Endothelial cell (in vitro differentiated cells): ENCODE results near the gene LOC101059915.
"Not testable (repeated sequence)": the region's sequence is repeated elsewhere in the genome, so short reads cannot be mapped to it uniquely, and the experiment has no call there.

ENCODE experiments used
- DNase-seq: peaks from one replicate; pipeline ENCODE4 v3.0.0; 2021; ENCODE audit warnings: low spot score
- H3K27ac Mint-ChIP-seq: one replicate; pipeline ENCODE4 v1.8.0; 2021; ENCODE audit warnings: mixed read lengths, inconsistent platforms; ENCODE audit not compliant: unreplicated experiment
- H3K27me3 Mint-ChIP-seq: one replicate; pipeline ENCODE4 v1.8.0; 2021; ENCODE audit warnings: mild to moderate bottlenecking, moderate library complexity, mixed read lengths, inconsistent platforms; ENCODE audit not compliant: unreplicated experiment
- H3K36me3 Mint-ChIP-seq: one replicate; pipeline ENCODE4 v1.8.0; 2021; ENCODE audit warnings: mild to moderate bottlenecking, low read depth, mixed read lengths, inconsistent platforms; ENCODE audit not compliant: unreplicated experiment
- H3K4me1 Mint-ChIP-seq: one replicate; pipeline ENCODE4 v1.8.0; 2021; ENCODE audit warnings: mild to moderate bottlenecking, mixed read lengths, inconsistent platforms; ENCODE audit not compliant: unreplicated experiment
- H3K4me3 Mint-ChIP-seq: one replicate; pipeline ENCODE4 v1.8.0; 2021; ENCODE audit warnings: mild to moderate bottlenecking, mixed read lengths, inconsistent platforms; ENCODE audit not compliant: unreplicated experiment
- H3K9me3 Mint-ChIP-seq: one replicate; pipeline ENCODE4 v1.8.0; 2021; ENCODE audit warnings: mixed read lengths, inconsistent platforms; ENCODE audit not compliant: unreplicated experiment
- CTCF ChIP-seq: fragments of 200-600 bp; sonication (generic); IDR thresholded peaks from one replicate; pipeline ENCODE4 v1.5.0; 2021; ENCODE audit warnings: antibody characterized with exemption; ENCODE audit not compliant: unreplicated experiment

Gene LOC101059915

DNA sequence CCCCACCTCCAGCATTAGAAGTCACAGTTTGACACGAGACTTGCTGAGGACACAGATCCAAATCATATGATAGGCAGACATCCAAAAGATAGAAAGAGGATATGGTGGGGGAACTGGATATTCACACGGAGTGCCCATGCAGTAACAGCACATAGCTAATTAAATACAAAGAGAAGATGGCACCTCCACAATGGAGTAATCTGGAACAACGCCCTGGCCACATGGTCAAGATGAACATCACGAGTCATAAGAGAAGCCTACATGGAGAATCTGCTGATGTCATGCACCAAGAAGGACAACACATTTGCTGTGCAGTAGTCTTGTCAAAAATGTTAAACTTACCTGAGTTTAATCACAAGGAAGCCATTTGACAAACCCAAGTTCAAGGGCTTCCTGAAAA is 10.1 kb upstream of the LOC101059915 start:
- no peak for TF ChIP-seq CTCF
- H3K27ac Mint-ChIP-seq, result no peak overlapping the region
- no peaks in the 10 kb centered on the region for H3K36me3 Mint-ChIP-seq
- H3K9me3 Mint-ChIP-seq, result no peaks in the 10 kb centered on the region
- H3K27me3 Mint-ChIP-seq, result peaks cover 4% of the 10 kb centered on the region
- DNase-seq, result no peak
- no peak overlapping the region for H3K4me3 Mint-ChIP-seq
- H3K4me1 Mint-ChIP-seq, result peaks cover under 1% of the 10 kb centered on the region

GRCh38 chrX:71659342-71659741 is 8.0 kb upstream of the LOC101059915 start:
- no peak for TF ChIP-seq CTCF
- DNase-seq, result no peak
- Mint-ChIP-seq H3K27ac (no peak overlapping the region), H3K36me3 (no peaks in the 10 kb centered on the region), H3K4me3 (no peak overlapping the region), H3K27me3 (peaks cover 6% of the 10 kb centered on the region), H3K4me1 (peaks cover 3% of the 10 kb centered on the region), H3K9me3 (no peaks in the 10 kb centered on the region)

GRCh38 chrX:71659959-71660358 is 7.4 kb upstream of the LOC101059915 start:
- no peaks in the 10 kb centered on the region for H3K9me3 Mint-ChIP-seq
- peaks cover 6% of the 10 kb centered on the region for H3K27me3 Mint-ChIP-seq
- no peak overlapping the region for H3K27ac Mint-ChIP-seq
- no peaks in the 10 kb centered on the region for H3K36me3 Mint-ChIP-seq
- H3K4me1 Mint-ChIP-seq, result peaks cover 3% of the 10 kb centered on the region
- no peak for TF ChIP-seq CTCF
- no peak overlapping the region for H3K4me3 Mint-ChIP-seq
- DNase-seq, result no peak

- DNase-seq, result no peak
- Mint-ChIP-seq H3K4me1 (peaks cover 3% of the 10 kb centered on the region), H3K27ac (no peak overlapping the region), H3K36me3 (no peaks in the 10 kb centered on the region), H3K9me3 (no peaks in the 10 kb centered on the region), H3K4me3 (no peak overlapping the region), H3K27me3 (peaks cover 6% of the 10 kb centered on the region)
- no peak for TF ChIP-seq CTCF
Observed at GRCh38 chrX:71660562-71661416, 6.6 kb upstream of the LOC101059915 start.

GRCh38 chrX:71661919-71662318 is 5.4 kb upstream of the LOC101059915 start:
- TF ChIP-seq CTCF, result no peak
- no peak overlapping the region for H3K27ac Mint-ChIP-seq
- no peak for DNase-seq
- peaks cover 6% of the 10 kb centered on the region for H3K27me3 Mint-ChIP-seq
- H3K36me3 Mint-ChIP-seq, result no peaks in the 10 kb centered on the region
- no peaks in the 10 kb centered on the region for H3K9me3 Mint-ChIP-seq
- peaks cover 3% of the 10 kb centered on the region for H3K4me1 Mint-ChIP-seq
- no peak overlapping the region for H3K4me3 Mint-ChIP-seq

GRCh38 chrX:71662654-71663053 is 4.7 kb upstream of the LOC101059915 start:
- not testable (repeated sequence) for H3K36me3 Mint-ChIP-seq

GRCh38 chrX:71663238-71663637 is 4.1 kb upstream of the LOC101059915 start:
- not testable (repeated sequence) for H3K27me3 Mint-ChIP-seq, H3K27ac Mint-ChIP-seq, DNase-seq, H3K4me1 Mint-ChIP-seq, H3K4me3 Mint-ChIP-seq, H3K36me3 Mint-ChIP-seq, H3K9me3 Mint-ChIP-seq

More at GRCh38 chrX:71662654-71663053, 4.7 kb upstream of the LOC101059915 start:
- H3K27ac Mint-ChIP-seq, H3K4me3 Mint-ChIP-seq, H3K9me3 Mint-ChIP-seq, H3K27me3 Mint-ChIP-seq, DNase-seq, H3K4me1 Mint-ChIP-seq: not testable (repeated sequence)
